Neural progenitor cell (in vitro differentiated cells): Measurements from ENCODE around the gene RREB1. TPM values are rescaled to one million over a fixed set of nuclear protein-coding genes. Genes with fewer than 3 reads are reported as not detected.

Source experiments
- DNase-seq: peaks from one replicate; pipeline ENCODE4 v3.0.0-alpha.2; 2016; ENCODE audit warnings: low spot score
- H2AFZ ChIP-seq: fragments of 200-600 bp; sonication (generic); replicated peaks from 2 replicates; pipeline ENCODE4 v1.6.1; 2016; ENCODE audit warnings: antibody characterized with exemption
- H3F3A ChIP-seq: fragments of 200-600 bp; sonication (generic); 2 replicates; pipeline ENCODE4 v1.6.1; 2016; ENCODE audit warnings: antibody characterized with exemption, low read depth
- H3K27ac ChIP-seq: fragments of 200-600 bp; sonication (generic); 2 replicates; pipeline ENCODE4 v1.5.1; 2016; ENCODE audit warnings: mild to moderate bottlenecking
- H3K27me3 ChIP-seq: fragments of 200-600 bp; sonication (generic); 2 replicates; pipeline ENCODE4 v1.6.1; 2016; ENCODE audit warnings: mild to moderate bottlenecking, moderate library complexity
- H3K36me3 ChIP-seq: fragments of 200-600 bp; sonication (generic); 2 replicates; pipeline ENCODE4 v1.5.1; 2016
- H3K4me1 ChIP-seq: fragments of 200-600 bp; sonication (generic); 2 replicates; pipeline ENCODE4 v1.6.1; 2016; ENCODE audit warnings: mixed run types
- H3K4me2 ChIP-seq: fragments of 200-600 bp; sonication (generic); 2 replicates; pipeline ENCODE4 v1.6.1; 2016
- H3K4me3 ChIP-seq: fragments of 200-600 bp; sonication (generic); 2 replicates; pipeline ENCODE4 v1.5.1; 2016
- H3K79me2 ChIP-seq: fragments of 200-600 bp; sonication (generic); 2 replicates; pipeline ENCODE4 v1.6.1; 2016; ENCODE audit warnings: low read depth
- H3K9ac ChIP-seq: fragments of 200-600 bp; sonication (generic); 2 replicates; pipeline ENCODE4 v1.6.1; 2016
- H3K9me3 ChIP-seq: fragments of 200-600 bp; sonication (generic); 2 replicates; pipeline ENCODE4 v1.5.1; 2016; ENCODE audit warnings: low read depth
- H4K20me1 ChIP-seq: fragments of 200-600 bp; sonication (generic); 2 replicates; pipeline ENCODE4 v1.6.1; 2016; ENCODE audit warnings: low read depth
- H3K27ac Mint-ChIP-seq: 3 replicates; pipeline ENCODE4 v1.8.0; 2021; ENCODE audit warnings: mixed read lengths
- H3K27me3 Mint-ChIP-seq: 2 replicates; pipeline ENCODE4 v1.8.0; 2022; ENCODE audit warnings: low read depth, mild to moderate bottlenecking, inconsistent platforms, moderate library complexity, mixed read lengths; ENCODE audit not compliant: insufficient read depth
- H3K36me3 Mint-ChIP-seq: 3 replicates; pipeline ENCODE4 v1.8.0; 2021; ENCODE audit warnings: mixed read lengths
- H3K4me1 Mint-ChIP-seq: 3 replicates; pipeline ENCODE4 v1.8.0; 2021; ENCODE audit warnings: mixed read lengths
- H3K4me3 Mint-ChIP-seq: 3 replicates; pipeline ENCODE4 v1.8.0; 2021; ENCODE audit warnings: mild to moderate bottlenecking, moderate library complexity, mixed read lengths
- H3K9me3 Mint-ChIP-seq: 3 replicates; pipeline ENCODE4 v1.8.0; 2020; ENCODE audit warnings: mixed read lengths
- EZH2 ChIP-seq: fragments of 200-600 bp; sonication (generic); IDR thresholded peaks from 2 replicates; pipeline ENCODE4 v1.6.1; 2017; ENCODE audit warnings: antibody characterized with exemption, mild to moderate bottlenecking, moderate library complexity
- EZH2phosphoT487 ChIP-seq: fragments of 200-600 bp; sonication (generic); IDR thresholded peaks from 2 replicates; pipeline ENCODE4 v1.6.1; 2017; ENCODE audit warnings: antibody characterized with exemption
- total RNA-seq: library from RNA; depleted of rRNA; stranded (reverse); fragments of >200 nt; gene quantifications from 2 replicates; pipeline ENCODE4 v1.2.3, GENCODE V29; 2015; ENCODE audit warnings: low replicate concordance
- TF ChIP-seq, protein P1 (sequence below): fragments of 200-600 bp; sonication (generic); IDR thresholded peaks from 2 replicates; pipeline ENCODE4 v1.5.1; 2017; ENCODE audit warnings: antibody characterized with exemption, mild to moderate bottlenecking

Gene RREB1, protein sequence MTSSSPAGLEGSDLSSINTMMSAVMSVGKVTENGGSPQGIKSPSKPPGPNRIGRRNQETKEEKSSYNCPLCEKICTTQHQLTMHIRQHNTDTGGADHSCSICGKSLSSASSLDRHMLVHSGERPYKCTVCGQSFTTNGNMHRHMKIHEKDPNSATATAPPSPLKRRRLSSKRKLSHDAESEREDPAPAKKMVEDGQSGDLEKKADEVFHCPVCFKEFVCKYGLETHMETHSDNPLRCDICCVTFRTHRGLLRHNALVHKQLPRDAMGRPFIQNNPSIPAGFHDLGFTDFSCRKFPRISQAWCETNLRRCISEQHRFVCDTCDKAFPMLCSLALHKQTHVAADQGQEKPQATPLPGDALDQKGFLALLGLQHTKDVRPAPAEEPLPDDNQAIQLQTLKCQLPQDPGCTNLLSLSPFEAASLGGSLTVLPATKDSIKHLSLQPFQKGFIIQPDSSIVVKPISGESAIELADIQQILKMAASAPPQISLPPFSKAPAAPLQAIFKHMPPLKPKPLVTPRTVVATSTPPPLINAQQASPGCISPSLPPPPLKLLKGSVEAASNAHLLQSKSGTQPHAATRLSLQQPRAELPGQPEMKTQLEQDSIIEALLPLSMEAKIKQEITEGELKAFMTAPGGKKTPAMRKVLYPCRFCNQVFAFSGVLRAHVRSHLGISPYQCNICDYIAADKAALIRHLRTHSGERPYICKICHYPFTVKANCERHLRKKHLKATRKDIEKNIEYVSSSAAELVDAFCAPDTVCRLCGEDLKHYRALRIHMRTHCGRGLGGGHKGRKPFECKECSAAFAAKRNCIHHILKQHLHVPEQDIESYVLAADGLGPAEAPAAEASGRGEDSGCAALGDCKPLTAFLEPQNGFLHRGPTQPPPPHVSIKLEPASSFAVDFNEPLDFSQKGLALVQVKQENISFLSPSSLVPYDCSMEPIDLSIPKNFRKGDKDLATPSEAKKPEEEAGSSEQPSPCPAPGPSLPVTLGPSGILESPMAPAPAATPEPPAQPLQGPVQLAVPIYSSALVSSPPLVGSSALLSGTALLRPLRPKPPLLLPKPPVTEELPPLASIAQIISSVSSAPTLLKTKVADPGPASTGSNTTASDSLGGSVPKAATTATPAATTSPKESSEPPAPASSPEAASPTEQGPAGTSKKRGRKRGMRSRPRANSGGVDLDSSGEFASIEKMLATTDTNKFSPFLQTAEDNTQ (N-terminal part only)
- 12.1 and 13.1 TPM in 2 replicates for total RNA-seq

DNA sequence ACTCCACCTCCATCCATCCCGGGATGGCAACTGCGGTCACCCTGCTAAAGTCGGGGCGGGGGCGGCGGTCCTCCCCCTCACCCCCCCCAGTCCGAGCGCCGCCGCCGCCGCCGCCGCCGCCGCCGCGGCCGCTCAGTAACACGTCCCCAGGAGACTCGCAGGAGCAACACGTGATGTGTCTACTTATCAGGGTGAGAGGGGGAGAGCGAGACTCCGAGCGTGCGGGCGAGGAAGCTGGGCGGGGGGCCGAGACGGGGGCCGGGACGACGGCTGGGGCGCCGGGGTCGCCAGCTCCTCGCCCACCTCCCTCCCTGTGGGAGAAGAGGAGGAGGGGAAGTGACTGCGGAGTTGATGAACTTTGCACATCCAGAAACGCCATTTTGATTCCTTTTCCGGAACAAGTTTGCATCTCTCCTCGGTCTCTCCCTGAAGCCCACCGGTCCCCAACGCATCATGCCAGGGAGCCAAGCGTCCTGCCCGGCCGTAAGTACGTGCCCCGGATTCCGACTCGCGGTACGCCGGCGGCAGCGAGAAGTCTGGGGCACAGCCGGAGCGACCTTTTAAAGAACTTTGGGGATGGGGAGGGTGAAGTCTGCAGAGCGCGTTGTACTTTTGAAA, at the start of gene RREB1:
Gene RREB1, plus strand, starts transcription at position 384 of the 618 bp plus-strand sequence. CDS start 73,951 bp downstream, outside the sequence.
- no peaks in the 10 kb centered on the region for H3K9me3 ChIP-seq
- DNase-seq, result peak; percentile 68
- no peak within 1 kb of the TSS for H3K27ac ChIP-seq
- Mint-ChIP-seq H3K4me3 (peak within 1 kb of the TSS; percentile 94), H3K27me3 (peaks cover 3% of the 10 kb centered on the region), H3K9me3 (no peaks in the 10 kb centered on the region), H3K27ac (no peak within 1 kb of the TSS), H3K4me1 (peaks cover 40% of the 10 kb centered on the region), H3K36me3 (no peaks in the 10 kb centered on the region)
- H3K36me3 ChIP-seq, result no peaks in the 10 kb centered on the region
- peaks cover 15% of the 10 kb centered on the region for H3K4me1 ChIP-seq
- peaks cover 36% of the 10 kb centered on the region for H4K20me1 ChIP-seq
- H3K79me2 ChIP-seq, result peaks cover 37% of the 10 kb centered on the region
- peak within 1 kb of the TSS; percentile 95 for H2AFZ ChIP-seq
- peak within 1 kb of the TSS; percentile 95 for H3K4me2 ChIP-seq
- H3K9ac ChIP-seq, result no peak within 1 kb of the TSS
- TF ChIP-seq EZH2 (no peak), EZH2phosphoT487 (no peak)
- TF ChIP-seq, protein P1, sequence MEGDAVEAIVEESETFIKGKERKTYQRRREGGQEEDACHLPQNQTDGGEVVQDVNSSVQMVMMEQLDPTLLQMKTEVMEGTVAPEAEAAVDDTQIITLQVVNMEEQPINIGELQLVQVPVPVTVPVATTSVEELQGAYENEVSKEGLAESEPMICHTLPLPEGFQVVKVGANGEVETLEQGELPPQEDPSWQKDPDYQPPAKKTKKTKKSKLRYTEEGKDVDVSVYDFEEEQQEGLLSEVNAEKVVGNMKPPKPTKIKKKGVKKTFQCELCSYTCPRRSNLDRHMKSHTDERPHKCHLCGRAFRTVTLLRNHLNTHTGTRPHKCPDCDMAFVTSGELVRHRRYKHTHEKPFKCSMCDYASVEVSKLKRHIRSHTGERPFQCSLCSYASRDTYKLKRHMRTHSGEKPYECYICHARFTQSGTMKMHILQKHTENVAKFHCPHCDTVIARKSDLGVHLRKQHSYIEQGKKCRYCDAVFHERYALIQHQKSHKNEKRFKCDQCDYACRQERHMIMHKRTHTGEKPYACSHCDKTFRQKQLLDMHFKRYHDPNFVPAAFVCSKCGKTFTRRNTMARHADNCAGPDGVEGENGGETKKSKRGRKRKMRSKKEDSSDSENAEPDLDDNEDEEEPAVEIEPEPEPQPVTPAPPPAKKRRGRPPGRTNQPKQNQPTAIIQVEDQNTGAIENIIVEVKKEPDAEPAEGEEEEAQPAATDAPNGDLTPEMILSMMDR, result no peak
- H3K27me3 ChIP-seq, result peaks cover 57% of the 10 kb centered on the region
- peak within 1 kb of the TSS; percentile 84 for H3K4me3 ChIP-seq
- H3F3A ChIP-seq, result peaks cover 30% of the 10 kb centered on the region

DNA sequence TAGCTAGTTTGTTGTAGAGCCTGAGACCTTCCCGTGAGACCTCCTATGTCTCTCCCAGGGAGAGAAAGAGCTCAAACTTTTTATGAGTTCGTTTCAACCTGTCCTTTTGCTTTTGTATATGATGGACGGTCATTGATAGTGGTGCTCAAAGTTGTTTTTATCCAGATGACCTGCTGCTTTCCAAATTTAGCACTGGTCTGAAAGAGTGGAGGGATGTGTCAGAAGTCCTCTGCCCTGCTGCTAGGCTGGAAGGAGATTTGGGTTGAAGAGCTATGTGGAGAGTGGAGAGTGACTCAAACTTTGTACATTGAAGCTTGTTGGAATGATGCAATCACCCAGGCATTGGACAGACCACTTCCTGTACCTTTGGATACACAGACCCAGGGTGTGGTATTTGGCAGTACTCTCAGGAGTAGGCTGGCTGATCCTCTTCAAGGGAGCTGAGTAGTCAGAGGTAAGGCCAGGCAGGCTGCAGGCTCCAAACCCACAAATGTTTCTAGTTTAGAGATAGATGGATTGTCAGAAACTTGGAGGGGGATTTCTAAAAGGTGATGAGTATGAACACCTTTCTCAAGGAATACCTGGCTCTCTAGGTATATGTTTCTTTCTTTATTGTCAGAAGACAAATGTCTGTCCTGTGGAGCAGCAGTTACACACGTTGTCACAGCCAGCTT, 49.4 kb upstream of the RREB1 start:
- Histone ChIP-seq H3K27me3 (peaks cover 10% of the 10 kb centered on the region), H3F3A (no peaks in the 10 kb centered on the region), H2AFZ (no peak overlapping the region), H3K79me2 (no peaks in the 10 kb centered on the region), H3K36me3 (no peaks in the 10 kb centered on the region), H3K4me2 (no peak overlapping the region), H4K20me1 (no peaks in the 10 kb centered on the region), H3K4me3 (no peak overlapping the region), H3K4me1 (no peaks in the 10 kb centered on the region), H3K27ac (no peak overlapping the region), H3K9me3 (no peaks in the 10 kb centered on the region), H3K9ac (no peak overlapping the region)
- no peaks in the 10 kb centered on the region for H3K36me3 Mint-ChIP-seq
- H3K9me3 Mint-ChIP-seq, result no peaks in the 10 kb centered on the region
- no peak overlapping the region for H3K4me3 Mint-ChIP-seq
- DNase-seq, result no peak
- H3K27me3 Mint-ChIP-seq, result no peaks in the 10 kb centered on the region
- TF ChIP-seq EZH2phosphoT487, result no peak
- TF ChIP-seq, protein P1, result no peak
- no peak for TF ChIP-seq EZH2
- peaks cover under 1% of the 10 kb centered on the region for H3K4me1 Mint-ChIP-seq
- H3K27ac Mint-ChIP-seq, result no peak overlapping the region
